SK-N-SH treated with all-trans-retinoic acid at 6 μM for 48 hours (cell line): ENCODE data around the gene DPEP2NB.

Experiments
- ATAC-seq: fragments of 200-7000 bp; cut with Tn5 transposase; 3 replicates; pipeline ENCODE4 v1.9.1; 2020; ENCODE audit warnings: mild to moderate bottlenecking, moderate library complexity
- ARNTL ChIP-seq: fragments of 450-650 bp; formaldehyde crosslinking; IDR thresholded peaks from 2 replicates; pipeline ENCODE4 v1.5.0; 2020; ENCODE audit warnings: low read depth, mild to moderate bottlenecking, moderate library complexity, borderline replicate concordance
- BACH2 ChIP-seq: fragments of 250-450 bp; sonication (Bioruptor Pico); IDR thresholded peaks from 2 replicates; pipeline ENCODE4 v1.9.0; 2021; ENCODE audit warnings: mild to moderate bottlenecking, borderline replicate concordance
- CREB5 ChIP-seq: fragments of 250-450 bp; sonication (Bioruptor Pico); IDR thresholded peaks from 2 replicates; pipeline ENCODE4 v1.5.1; 2020; ENCODE audit warnings: low read depth, mild to moderate bottlenecking, moderate library complexity
- CSDC2 ChIP-seq: fragments of 250-450 bp; sonication (Bioruptor Pico); IDR thresholded peaks from 2 replicates; pipeline ENCODE4 v1.5.0; 2020; ENCODE audit warnings: mild to moderate bottlenecking, moderate library complexity
- CSRNP3 ChIP-seq: fragments of 250-450 bp; sonication (Bioruptor Pico); IDR thresholded peaks from 2 replicates; pipeline ENCODE4 v1.5.1; 2021; ENCODE audit warnings: mild to moderate bottlenecking, moderate library complexity
- ESRRG ChIP-seq: fragments of 250-450 bp; sonication (Bioruptor Pico); IDR thresholded peaks from 2 replicates; pipeline ENCODE4 v1.6.1; 2021; ENCODE audit warnings: mild to moderate bottlenecking
- GLIS3 ChIP-seq: fragments of 250-450 bp; sonication (Bioruptor Pico); IDR thresholded peaks from 2 replicates; pipeline ENCODE4 v1.5.0; 2020; ENCODE audit warnings: mild to moderate bottlenecking, moderate library complexity
- ISL1 ChIP-seq: fragments of 250-450 bp; sonication (Bioruptor Pico); IDR thresholded peaks from 2 replicates; pipeline ENCODE4 v2.1.2; 2022; ENCODE audit warnings: mild to moderate bottlenecking, moderate library complexity
- OSR1 ChIP-seq: fragments of 250-450 bp; sonication (Bioruptor Pico); IDR thresholded peaks from 2 replicates; pipeline ENCODE4 v1.8.0; 2022; ENCODE audit warnings: moderate library complexity, mild to moderate bottlenecking, inconsistent platforms
- PATZ1 ChIP-seq: fragments of 250-450 bp; sonication (Bioruptor Pico); IDR thresholded peaks from 2 replicates; pipeline ENCODE4 v1.8.0; 2020; ENCODE audit warnings: mild to moderate bottlenecking, moderate library complexity, borderline replicate concordance
- POU6F1 ChIP-seq: fragments of 250-450 bp; sonication (Bioruptor Pico); IDR thresholded peaks from 2 replicates; pipeline ENCODE4 v1.8.0; 2021; ENCODE audit warnings: low read depth, mild to moderate bottlenecking, moderate library complexity, borderline replicate concordance
- PPARA ChIP-seq: fragments of 250-450 bp; sonication (Bioruptor Pico); IDR thresholded peaks from 2 replicates; pipeline ENCODE4 v1.5.0; 2020; ENCODE audit warnings: mild to moderate bottlenecking, borderline replicate concordance
- RARB ChIP-seq: fragments of 250-450 bp; sonication (Bioruptor Pico); IDR thresholded peaks from 2 replicates; pipeline ENCODE4 v1.8.0; 2021; ENCODE audit warnings: mild to moderate bottlenecking, moderate library complexity
- SNAI2 ChIP-seq: fragments of 250-450 bp; sonication (Bioruptor Pico); IDR thresholded peaks from 2 replicates; pipeline ENCODE4 v1.5.0; 2020; ENCODE audit warnings: mild to moderate bottlenecking, moderate library complexity
- TCF4 ChIP-seq: fragments of 250-450 bp; sonication (Bioruptor Pico); IDR thresholded peaks from 2 replicates; pipeline ENCODE4 v1.8.0; 2021; ENCODE audit warnings: mild to moderate bottlenecking, moderate library complexity, borderline replicate concordance
- TOX ChIP-seq: fragments of 250-450 bp; sonication (Bioruptor Pico); IDR thresholded peaks from 2 replicates; pipeline ENCODE4 v1.8.0; 2021; ENCODE audit warnings: mild to moderate bottlenecking, moderate library complexity, borderline replicate concordance
- TSHZ2 ChIP-seq: fragments of 250-450 bp; sonication (Bioruptor Pico); IDR thresholded peaks from 2 replicates; pipeline ENCODE4 v1.5.0; 2020; ENCODE audit warnings: mild to moderate bottlenecking, moderate library complexity
- ZC3H10 ChIP-seq: fragments of 250-450 bp; sonication (Bioruptor Pico); IDR thresholded peaks from 2 replicates; pipeline ENCODE4 v1.5.1; 2021; ENCODE audit warnings: mild to moderate bottlenecking, moderate library complexity
- ZFP3 ChIP-seq: fragments of 250-450 bp; sonication (Bioruptor Pico); IDR thresholded peaks from 2 replicates; pipeline ENCODE4 v1.5.0; 2020; ENCODE audit warnings: mild to moderate bottlenecking, moderate library complexity
- ZFP30 ChIP-seq: fragments of 450-650 bp; formaldehyde crosslinking; IDR thresholded peaks from 2 replicates; pipeline ENCODE4 v1.5.0; 2022; ENCODE audit warnings: mild to moderate bottlenecking, moderate library complexity
- ZNF8 ChIP-seq: fragments of 450-650 bp; formaldehyde crosslinking; IDR thresholded peaks from 2 replicates; pipeline ENCODE4 v1.5.0; 2020; ENCODE audit warnings: mild to moderate bottlenecking, moderate library complexity

DPEP2NB gene

GRCh38 chr16:67966549-67967182 lies 49.0 kb downstream of the DPEP2NB start:
- TF ChIP-seq SNAI2 (no peak), ZFP30 (CRISPR knock-in tag) (no peak), CSDC2 (no peak), PPARA (CRISPR knock-in tag) (no peak), TSHZ2 (CRISPR knock-in tag) (no peak), ZFP3 (CRISPR knock-in tag) (no peak), ISL1 (CRISPR knock-in tag) (no peak), TCF4 (CRISPR knock-in tag) (no peak)
- peak; percentile 14 for ATAC-seq

- ATAC-seq = no peak
- TF ChIP-seq TOX (CRISPR knock-in tag) = no peak
- TF ChIP-seq ZC3H10 (CRISPR knock-in tag) = 0 out of 2 replicates have a peak, but pooled peaks have one; percentile 38
- no peak for TF ChIP-seq PATZ1 (CRISPR knock-in tag)
- TF ChIP-seq TCF4 (CRISPR knock-in tag) = no peak
- no peak for TF ChIP-seq RARB
- TF ChIP-seq GLIS3 (CRISPR knock-in tag) = no peak
- no peak for TF ChIP-seq OSR1
Measured at GRCh38 chr16:67965668-67966548, 49.8 kb downstream of the DPEP2NB start.

- no peak for ATAC-seq
- no peak for TF ChIP-seq ESRRG (CRISPR knock-in tag)
- TF ChIP-seq CSRNP3 (CRISPR knock-in tag) = no peak
- TF ChIP-seq PPARA (CRISPR knock-in tag) = no peak
- no peak for TF ChIP-seq TSHZ2 (CRISPR knock-in tag)
- no peak for TF ChIP-seq CSDC2
- no peak for TF ChIP-seq POU6F1 (CRISPR knock-in tag)
- TF ChIP-seq PATZ1 (CRISPR knock-in tag) = no peak
- no peak for TF ChIP-seq RARB
- no peak for TF ChIP-seq CREB5
- TF ChIP-seq ZNF8 = no peak
- TF ChIP-seq ISL1 (CRISPR knock-in tag) = no peak
- no peak for TF ChIP-seq ZFP3 (CRISPR knock-in tag)
- no peak for TF ChIP-seq BACH2 (CRISPR knock-in tag)
- TF ChIP-seq ZC3H10 (CRISPR knock-in tag) = no peak
- TF ChIP-seq ARNTL (CRISPR knock-in tag) = no peak
- TF ChIP-seq SNAI2 = no peak
Measured at GRCh38 chr16:67964477-67965131, 51.1 kb downstream of the DPEP2NB start.
